ENCODE data around the gene VTI1A. TPM values are rescaled to one million over a fixed set of nuclear protein-coding genes. Genes with fewer than 3 reads are reported as not detected.

VTI1A gene
- total RNA-seq, 4 donors from 2014 or later: 49.3 to 84.5 (median 61.2) TPM

DNA sequence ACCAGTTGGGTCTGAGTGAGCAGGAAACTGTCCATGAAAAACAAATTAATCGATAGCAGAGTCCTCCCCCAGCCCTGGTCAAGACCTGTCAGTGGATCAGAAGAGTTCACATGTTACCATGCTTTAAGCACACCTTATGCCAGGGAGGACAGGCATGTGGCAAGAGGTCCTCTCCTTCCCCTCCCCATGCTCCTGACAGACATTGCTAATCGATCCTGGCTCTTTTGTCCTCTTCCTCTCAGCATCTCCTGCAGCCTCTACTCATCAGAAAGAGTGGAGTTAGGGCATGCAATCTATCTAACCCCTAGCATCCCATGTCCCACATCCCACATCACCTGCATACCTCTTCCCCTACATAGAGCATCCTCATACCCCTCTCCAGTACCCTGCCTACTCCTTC lies 385.9 kb downstream of the VTI1A start:
- no peak for DNase-seq
- peaks cover 9 to 17% of the 10 kb centered on the region in 2 donors for H3K4me1 ChIP-seq
- H3K27me3 ChIP-seq: no peaks in the 10 kb centered on the region
- no peak overlapping the region for H3K27ac ChIP-seq
- H3K4me3 ChIP-seq (replicated peaks in 1 of 3): no peak overlapping the region
- WGBS, 2 donors: 86 to 87% methylated on average over 2 of the region's 2 CpGs
- intact Hi-C loops (cut with DNase I): no loop called here
- H3K9me3 ChIP-seq: no peaks in the 10 kb centered on the region
- H3K36me3 ChIP-seq: no peaks in the 10 kb centered on the region
- TF ChIP-seq, protein P1, sequence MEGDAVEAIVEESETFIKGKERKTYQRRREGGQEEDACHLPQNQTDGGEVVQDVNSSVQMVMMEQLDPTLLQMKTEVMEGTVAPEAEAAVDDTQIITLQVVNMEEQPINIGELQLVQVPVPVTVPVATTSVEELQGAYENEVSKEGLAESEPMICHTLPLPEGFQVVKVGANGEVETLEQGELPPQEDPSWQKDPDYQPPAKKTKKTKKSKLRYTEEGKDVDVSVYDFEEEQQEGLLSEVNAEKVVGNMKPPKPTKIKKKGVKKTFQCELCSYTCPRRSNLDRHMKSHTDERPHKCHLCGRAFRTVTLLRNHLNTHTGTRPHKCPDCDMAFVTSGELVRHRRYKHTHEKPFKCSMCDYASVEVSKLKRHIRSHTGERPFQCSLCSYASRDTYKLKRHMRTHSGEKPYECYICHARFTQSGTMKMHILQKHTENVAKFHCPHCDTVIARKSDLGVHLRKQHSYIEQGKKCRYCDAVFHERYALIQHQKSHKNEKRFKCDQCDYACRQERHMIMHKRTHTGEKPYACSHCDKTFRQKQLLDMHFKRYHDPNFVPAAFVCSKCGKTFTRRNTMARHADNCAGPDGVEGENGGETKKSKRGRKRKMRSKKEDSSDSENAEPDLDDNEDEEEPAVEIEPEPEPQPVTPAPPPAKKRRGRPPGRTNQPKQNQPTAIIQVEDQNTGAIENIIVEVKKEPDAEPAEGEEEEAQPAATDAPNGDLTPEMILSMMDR (IDR thresholded peaks at IDR 0.05): no peak

DNA sequence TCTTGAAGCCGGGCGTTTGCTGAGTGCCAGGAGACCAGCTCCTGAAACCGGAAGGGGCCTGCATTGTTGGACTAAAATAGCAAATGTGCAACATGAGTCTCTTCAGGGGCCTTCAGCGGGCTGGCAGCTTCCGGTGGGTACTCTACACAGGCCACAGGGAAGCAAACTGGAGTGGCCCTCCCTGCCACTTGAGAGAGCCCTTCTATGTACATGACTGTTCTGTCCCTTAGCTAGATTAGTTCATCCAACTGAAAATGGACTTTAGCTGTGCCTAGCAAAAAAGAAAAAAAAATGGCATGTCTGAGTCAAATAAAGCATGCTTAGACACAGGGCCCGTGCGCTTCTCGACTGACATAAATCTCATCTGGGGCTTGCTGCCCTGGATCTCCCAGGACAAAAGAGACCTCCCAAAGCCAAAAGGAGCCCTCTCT lies 387.8 kb downstream of the VTI1A start:
- Histone ChIP-seq H3K4me3 (replicated peaks in 1 of 3) (no peak overlapping the region), H3K9me3 (no peaks in the 10 kb centered on the region), H3K27ac (peak overlapping the region; percentile 28 to 52 (median 39)), H3K27me3 (no peaks in the 10 kb centered on the region), H3K36me3 (no peaks in the 10 kb centered on the region), H3K4me1 (peaks cover 9 to 17% of the 10 kb centered on the region in 2 donors)
- no peak for TF ChIP-seq POLR2A (IDR thresholded peaks at IDR 0.05)
- TF ChIP-seq, protein P1 (IDR thresholded peaks at IDR 0.05): no peak
- WGBS, 2 donors: 22 to 51% methylated on average over 8 of the region's 8 CpGs
- intact Hi-C loops (cut with DNase I): no loop called here
- DNase-seq: peak; percentile 91 to 96

DNA sequence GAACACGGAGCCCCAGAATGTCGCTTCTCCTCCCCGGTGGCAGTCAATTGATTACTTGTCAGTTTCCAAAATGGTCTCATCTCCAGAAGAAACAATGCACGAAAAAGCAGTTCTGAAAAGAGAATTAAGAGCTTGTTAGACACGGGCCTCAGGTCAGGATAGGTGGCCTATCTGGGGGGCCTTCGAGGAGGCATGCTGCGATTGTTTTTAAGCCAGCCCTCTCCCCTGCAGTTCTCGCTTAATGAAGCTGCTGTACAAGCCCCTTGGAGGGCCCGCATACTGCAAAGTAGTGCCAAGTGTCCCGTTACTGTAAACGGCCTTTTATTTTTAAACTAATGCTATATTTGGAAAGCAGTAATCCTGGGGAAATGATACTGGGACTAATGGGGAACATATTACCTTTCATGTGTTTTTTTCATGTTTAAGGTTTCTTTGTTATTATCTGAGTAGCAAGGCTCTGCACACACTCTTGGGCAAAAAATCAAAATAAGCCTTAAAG lies 388.3 kb downstream of the VTI1A start:
- no peaks in the 10 kb centered on the region for H3K9me3 ChIP-seq
- 47 to 48% methylated on average over 11 of the region's 11 CpGs for WGBS, 2 donors
- peak overlapping the region in 2 of 3 donors; percentile 28 to 52 for H3K27ac ChIP-seq
- H3K4me3 ChIP-seq (replicated peaks in 1 of 3): no peak overlapping the region
- intact Hi-C loops (cut with DNase I): no loop called here
- H3K27me3 ChIP-seq: no peaks in the 10 kb centered on the region
- no peaks in the 10 kb centered on the region for H3K36me3 ChIP-seq
- H3K4me1 ChIP-seq: peaks cover 9 to 17% of the 10 kb centered on the region in 2 donors
- TF ChIP-seq, protein P1 (IDR thresholded peaks at IDR 0.05): no peak
- no peak for TF ChIP-seq POLR2A (IDR thresholded peaks at IDR 0.05)
- DNase-seq: no peak

DNA sequence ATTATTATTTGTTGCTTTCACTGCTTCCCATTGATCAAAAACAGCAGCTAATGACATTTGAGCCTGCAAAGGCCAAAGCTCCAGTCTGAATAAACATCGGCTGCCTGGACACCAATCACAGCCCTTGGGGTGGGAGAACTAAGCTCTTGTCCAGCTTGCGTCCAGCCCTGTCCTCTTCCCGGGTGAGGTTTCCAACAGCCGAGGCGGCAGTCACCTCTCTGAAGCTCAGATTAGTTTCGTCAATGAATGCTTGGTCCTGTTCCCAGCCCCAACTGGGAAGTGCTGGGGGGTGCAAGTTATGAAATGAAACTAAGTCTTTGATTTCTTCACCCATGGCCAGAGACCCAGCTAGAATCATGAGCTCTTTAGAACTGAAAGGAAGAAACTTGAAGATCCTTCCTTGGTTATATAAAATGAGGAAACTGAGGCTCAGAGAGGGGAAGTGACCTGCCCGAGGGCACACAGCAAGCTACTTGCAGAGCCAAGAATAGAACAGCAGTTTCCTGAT lies 389.0 kb downstream of the VTI1A start:
- no peaks in the 10 kb centered on the region for H3K27me3 ChIP-seq
- H3K4me3 ChIP-seq (replicated peaks in 1 of 3): no peak overlapping the region
- TF ChIP-seq, protein P1 (IDR thresholded peaks at IDR 0.05): no peak
- no peak for TF ChIP-seq POLR2A (IDR thresholded peaks at IDR 0.05)
- WGBS, 2 donors: 25 to 50% methylated on average over 7 of the region's 7 CpGs
- H3K27ac ChIP-seq: no peak overlapping the region
- no peaks in the 10 kb centered on the region for H3K36me3 ChIP-seq
- intact Hi-C loops (cut with DNase I): no loop called here
- H3K4me1 ChIP-seq: peaks cover 9 to 17% of the 10 kb centered on the region in 2 donors
- peak; percentile 17 to 37 for DNase-seq
- H3K9me3 ChIP-seq: no peaks in the 10 kb centered on the region

DNA sequence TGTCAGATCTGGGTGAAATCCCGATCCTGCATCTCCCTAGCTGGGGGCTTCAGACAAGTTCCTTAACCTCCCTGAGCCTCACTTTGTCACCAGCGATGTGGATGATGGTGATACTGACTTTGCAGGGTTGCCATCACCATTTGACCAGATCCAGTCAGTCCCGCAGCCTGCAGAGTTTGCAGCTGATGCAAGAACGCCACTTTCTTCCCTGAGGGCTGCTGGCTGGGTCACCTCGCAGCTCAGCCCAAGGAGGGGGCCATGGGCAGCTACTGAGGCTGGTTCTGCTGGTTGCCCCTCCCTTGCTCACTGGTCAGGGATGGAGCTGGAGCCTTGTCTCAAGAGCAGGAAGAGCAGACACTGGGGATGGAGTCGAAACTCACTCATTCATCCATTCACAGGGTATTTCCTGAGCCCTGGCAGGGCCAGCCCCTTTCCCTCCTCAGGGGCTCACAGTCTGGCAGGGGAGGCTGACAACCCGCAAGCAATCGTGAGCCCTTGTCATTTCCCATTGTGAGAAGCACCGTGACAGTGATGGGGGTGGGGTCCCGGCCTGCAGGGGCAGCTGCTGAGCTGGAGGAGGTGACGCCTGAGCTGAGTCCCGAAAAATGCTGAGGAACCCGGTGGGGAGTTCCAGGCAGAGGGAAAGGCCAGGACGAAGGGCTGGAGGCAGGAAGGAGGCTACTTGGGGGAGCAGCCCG lies 391.9 kb downstream of the VTI1A start:
- H3K9me3 ChIP-seq: no peaks in the 10 kb centered on the region
- 75 to 84% methylated on average over 13 to 15 of the region's 15 CpGs for WGBS, 2 donors
- no peak for DNase-seq

More for the DNA sequence above, 391.9 kb downstream of the VTI1A start:
- H3K27ac ChIP-seq: no peak overlapping the region
- no peaks in the 10 kb centered on the region for H3K36me3 ChIP-seq
- intact Hi-C loops (cut with DNase I): no loop called here
- H3K4me3 ChIP-seq (replicated peaks in 1 of 3): no peak overlapping the region
- H3K4me1 ChIP-seq: peaks cover 9 to 17% of the 10 kb centered on the region in 2 donors
- TF ChIP-seq, protein P1 (IDR thresholded peaks at IDR 0.05): no peak
- no peak for TF ChIP-seq POLR2A (IDR thresholded peaks at IDR 0.05)
- H3K27me3 ChIP-seq: no peaks in the 10 kb centered on the region

All from thyroid gland (tissue), 4 donors.